H1 (cell line): ENCODE data around the gene GGA1. TPM values are rescaled to one million over a fixed set of nuclear protein-coding genes. Genes with fewer than 3 reads are reported as not detected.

ENCODE experiments used
- CTCF ChIA-PET: fragments of 300-600 bp; sonication (Branson Sonifier 250); formaldehyde crosslinking; loops from one replicate; lab custom pipeline; 2021; ENCODE audit not compliant: partially characterized antibody; lab: Charles Lee
- POLR2A ChIA-PET: fragments of 300-600 bp; sonication (Branson Sonifier 250); formaldehyde crosslinking; loops from one replicate; lab custom pipeline; 2021; ENCODE audit warnings: inconsistent platforms; ENCODE audit not compliant: partially characterized antibody; lab: Charles Lee
- DNase-seq, 2 experiments: peaks; one replicate each; pipeline versions ENCODE4 v3.0.0 to v3.0.0-alpha.2; 2010 to 2022; ENCODE audit warnings: low spot score in 2 of 2, low read depth in 1 of 2, mixed read lengths in 1 of 2
- FAIRE-seq: peaks from 2 replicates; lab custom pipeline; 2011; peaks lifted over from hg19 to GRCh38; lab: Jason Lieb, UNC
- H2AFZ ChIP-seq: 2 replicates; pipeline ENCODE4 v1.8.1; 2012; ENCODE audit warnings: low read length, inconsistent platforms
- H2AK5ac ChIP-seq: 2 replicates; pipeline ENCODE4 v1.6.1; 2013; ENCODE audit warnings: low read depth, low read length
- H2BK120ac ChIP-seq: replicated peaks from 2 replicates; pipeline ENCODE3; 2013; ENCODE audit warnings: low read depth, low read length, inconsistent platforms
- H2BK12ac ChIP-seq: 2 replicates; pipeline ENCODE4 v1.6.1; 2013; ENCODE audit warnings: low read depth, low read length
- H2BK15ac ChIP-seq: 2 replicates; pipeline ENCODE4 v1.6.1; 2013; ENCODE audit warnings: low read length
- H2BK20ac ChIP-seq: 2 replicates; pipeline ENCODE4 v1.6.1; 2013; ENCODE audit warnings: low read length
- H2BK5ac ChIP-seq: 2 replicates; pipeline ENCODE4 v1.6.1; 2013; ENCODE audit warnings: low read depth, low read length
- H3K14ac ChIP-seq: 2 replicates; pipeline ENCODE4 v1.6.1; 2013; ENCODE audit warnings: inconsistent platforms; ENCODE audit not compliant: insufficient read length
- H3K18ac ChIP-seq: 2 replicates; pipeline ENCODE4 v1.6.1; 2013; ENCODE audit warnings: low read length; ENCODE audit errors: extremely low read depth
- H3K23ac ChIP-seq: 2 replicates; pipeline ENCODE4 v1.6.1; 2013; ENCODE audit warnings: inconsistent platforms; ENCODE audit not compliant: insufficient read length
- H3K23me2 ChIP-seq: 2 replicates; pipeline ENCODE4 v1.6.1; 2013; ENCODE audit warnings: low read depth, low read length
- H3K27ac ChIP-seq: 2 replicates; pipeline ENCODE4 v1.6.1; 2011; ENCODE audit warnings: low read depth, low read length, inconsistent platforms
- H3K27me3 ChIP-seq, 4 experiments: replicated peaks in 1 of 4; 1 replicate in 1 of 4; 2 replicates in 3 of 4; pipeline versions ENCODE4 v1.6.1 to v1.8.1; 2011 to 2013; ENCODE audit warnings: low read length in 3 of 4, mild to moderate bottlenecking in 3 of 4, inconsistent platforms in 2 of 4, mixed read lengths in 2 of 4, moderate library complexity in 1 of 4; ENCODE audit not compliant: control insufficient read depth in 3 of 4, insufficient read depth in 3 of 4; ENCODE audit errors: extremely low read depth in 1 of 4
- H3K36me3 ChIP-seq, 4 experiments: 2 replicates each; pipeline versions ENCODE4 v1.6.1 to v1.8.1; 2011 to 2013; ENCODE audit warnings: mild to moderate bottlenecking in 4 of 4, low read length in 3 of 4, moderate library complexity in 2 of 4, control low read depth in 1 of 4, inconsistent platforms in 1 of 4; ENCODE audit not compliant: insufficient read depth in 4 of 4, control insufficient read depth in 2 of 4
- H3K4ac ChIP-seq: replicated peaks from 2 replicates; pipeline ENCODE3; 2013; ENCODE audit warnings: low read length, low read depth, mixed read lengths, inconsistent platforms; ENCODE audit not compliant: insufficient read length
- H3K4me1 ChIP-seq, 4 experiments: replicated peaks in 1 of 4; 1 replicate in 1 of 4; 2 replicates in 3 of 4; pipeline versions ENCODE4 v1.6.1 to v1.8.1; 2011 to 2013; ENCODE audit warnings: low read length in 3 of 4, inconsistent platforms in 2 of 4, mixed read lengths in 1 of 4; ENCODE audit not compliant: insufficient read depth in 4 of 4, control insufficient read depth in 3 of 4
- H3K4me2 ChIP-seq, 2 experiments: 2 replicates each; pipeline versions ENCODE4 v1.6.1 to v1.8.1; 2011 to 2013; ENCODE audit warnings: low read depth in 2 of 2, low read length in 2 of 2, control low read depth in 1 of 2, inconsistent platforms in 1 of 2, mild to moderate bottlenecking in 1 of 2; ENCODE audit not compliant: insufficient read depth in 1 of 2
- H3K4me3 ChIP-seq, 4 experiments: fragments of 200-600, 300-600 bp in 1 of 4; sonication (generic), shearing (Covaris generic), sonication (Bioruptor Twin) in 1 of 4; 2 replicates each; pipeline versions ENCODE4 v1.5.1 to v1.8.1; 2011 to 2016; ENCODE audit warnings: low read length in 4 of 4, low read depth in 3 of 4, control low read depth in 2 of 4, inconsistent platforms in 2 of 4, mild to moderate bottlenecking in 2 of 4, mixed read lengths in 1 of 4, moderate library complexity in 1 of 4; ENCODE audit not compliant: insufficient read depth in 2 of 4; ENCODE audit errors: extremely low read depth in 1 of 4
- H3K56ac ChIP-seq: replicated peaks from 2 replicates; pipeline ENCODE3; 2013; ENCODE audit warnings: low read depth, mild to moderate bottlenecking, mixed read lengths, low read length, inconsistent platforms; ENCODE audit not compliant: insufficient read length
- H3K79me1 ChIP-seq: 2 replicates; pipeline ENCODE4 v1.6.1; 2013; ENCODE audit warnings: low read depth, low read length, control low read depth
- H3K79me2 ChIP-seq, 2 experiments: 2 replicates each; pipeline versions ENCODE4 v1.6.1 to v1.8.1; 2012 to 2013; ENCODE audit warnings: low read length in 2 of 2, mild to moderate bottlenecking in 2 of 2, inconsistent platforms in 1 of 2; ENCODE audit not compliant: insufficient read depth in 2 of 2, control insufficient read depth in 1 of 2
- H3K9ac ChIP-seq, 4 experiments: replicated peaks in 1 of 4; 1 replicate in 1 of 4; 2 replicates in 3 of 4; pipeline versions ENCODE4 v1.6.1 to v1.8.1; 2011 to 2013; ENCODE audit warnings: low read depth in 3 of 4, low read length in 3 of 4, control low read depth in 2 of 4, mild to moderate bottlenecking in 2 of 4, moderate library complexity in 2 of 4, inconsistent platforms in 1 of 4; ENCODE audit errors: extremely low read depth in 1 of 4
- H3K9me3 ChIP-seq, 2 experiments: 2 replicates each; pipeline versions ENCODE4 v1.6.1 to v1.8.1; 2012 to 2013; ENCODE audit warnings: mild to moderate bottlenecking in 2 of 2, moderate library complexity in 2 of 2, control low read depth in 1 of 2, inconsistent platforms in 1 of 2, low read depth in 1 of 2, low read length in 1 of 2, mixed read lengths in 1 of 2; ENCODE audit not compliant: insufficient read depth in 2 of 2
- H4K20me1 ChIP-seq, 2 experiments: replicated peaks in 1 of 2; 2 replicates each; pipeline versions ENCODE3 to v1.8.1; 2011 to 2013; ENCODE audit warnings: inconsistent platforms in 2 of 2, low read length in 2 of 2, mild to moderate bottlenecking in 1 of 2; ENCODE audit not compliant: insufficient read depth in 2 of 2, control insufficient read depth in 1 of 2
- H4K5ac ChIP-seq: 2 replicates; pipeline ENCODE4 v1.6.1; 2013; ENCODE audit warnings: low read length, low read depth, mixed read lengths, inconsistent platforms; ENCODE audit not compliant: insufficient read length
- H4K8ac ChIP-seq: 2 replicates; pipeline ENCODE4 v1.8.0; 2013; ENCODE audit warnings: mild to moderate bottlenecking, moderate library complexity, low read length, inconsistent platforms; ENCODE audit not compliant: insufficient read depth; ENCODE audit errors: extremely low read depth
- H4K91ac ChIP-seq: replicated peaks from 2 replicates; pipeline ENCODE3; 2013; ENCODE audit warnings: low read length, mixed read lengths, inconsistent platforms; ENCODE audit not compliant: insufficient read length
- CBX5 ChIP-seq: fragments of 300-800, 300-1000 bp; sonication (generic); IDR thresholded peaks from 2 replicates; pipeline ENCODE4 v1.7.1; 2016; ENCODE audit warnings: antibody characterized with exemption, low read length, low read depth
- CBX8 ChIP-seq: fragments of 300-800, 300-1000 bp; sonication (generic); IDR thresholded peaks from 2 replicates; pipeline ENCODE4 v1.7.1; 2016; ENCODE audit warnings: low read depth, low read length, borderline replicate concordance
- CREB1 ChIP-seq: IDR thresholded peaks from 2 replicates; pipeline ENCODE4 v1.6.1; 2012; ENCODE audit warnings: inconsistent platforms
- POU5F1 ChIP-seq: IDR thresholded peaks from 2 replicates; pipeline ENCODE4 v1.6.1; 2011; ENCODE audit warnings: low read depth, mild to moderate bottlenecking, low read length, moderate library complexity
- SIX5 ChIP-seq: IDR thresholded peaks from 2 replicates; pipeline ENCODE4 v1.6.1; 2011; ENCODE audit warnings: mild to moderate bottlenecking, low read depth, low read length
- WGBS, 2 experiments: shearing (Covaris generic) in 1 of 2; methylation state at CpG; one replicate each; pipeline versions ENCODE4 v1.1.6 to v1.1.7; 2013 to 2015; ENCODE audit warnings: low lambda C conversion rate in 2 of 2, mixed read lengths in 2 of 2, inconsistent platforms in 1 of 2, low coverage in 1 of 2, missing lambda C conversion rate in 1 of 2; ENCODE audit not compliant: insufficient replicate concordance in 2 of 2, insufficient coverage in 1 of 2, insufficient read length in 1 of 2; ENCODE audit errors: extremely low coverage in 1 of 2, missing lambda C conversion rate in 1 of 2; 5-methylcytosine and 5-hydroxymethylcytosine counted together
- polyA plus RNA-seq, 7 experiments: library from polyadenylated mRNA; depleted of rRNA in 3 of 7; stranded (reverse) in 5 of 7; unstranded in 2 of 7; fragments of >200 nt in 5 of 7; fragments of 200-250 nt in 2 of 7; gene quantifications; 1 replicate in 5 of 7; 2 replicates in 1 of 7; 4 replicates in 1 of 7; pipeline versions ENCODE4 v1.2.1 to v1.2.3, GENCODE V29; 2011 to 2013; ENCODE audit warnings: missing spikeins in 2 of 7, mixed read lengths in 2 of 7
- total RNA-seq: library from RNA; stranded (reverse); fragmentation: NEBNext Ultra II Directional; extraction: Animal tissue kit (Norgen Biotek cat#: 25700); gene quantifications from 2 replicates; pipeline ENCODE4 v1.2.1, GENCODE V29; 2021

GGA1 gene
- total and polyA plus RNA-seq, 2 of the 8 experiments (the other 6 are each of a cell fraction or from before 2014, with no cell fraction given), result 49.3 to 57.2 TPM

DNA sequence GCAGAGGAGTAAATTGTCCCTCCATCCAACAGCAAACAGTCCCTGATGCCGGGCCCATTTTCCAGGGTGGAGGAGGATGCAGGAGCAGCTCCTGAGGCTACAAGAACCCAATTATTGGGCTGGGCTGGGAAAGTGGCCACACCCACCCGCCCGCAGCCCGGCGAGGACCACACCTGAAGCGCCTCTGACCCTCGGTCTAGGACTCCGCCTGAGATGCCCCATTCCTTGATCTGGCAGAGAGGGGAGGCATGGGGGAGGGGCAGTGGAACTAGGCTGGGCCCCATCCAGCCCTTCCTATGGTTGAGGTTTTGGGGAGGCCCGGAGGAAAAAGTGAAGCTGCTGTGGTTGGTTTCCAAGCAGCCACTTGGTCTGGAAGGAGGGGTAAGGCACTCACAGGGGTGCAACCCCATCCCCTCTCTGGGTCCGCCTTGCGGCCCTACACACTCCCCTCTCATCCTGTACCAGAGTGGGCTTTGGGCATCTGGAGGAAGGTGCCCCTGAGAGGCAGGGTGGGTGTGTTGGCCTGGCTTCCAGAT is 64.4 kb downstream of the GGA1 start:
- H2BK120ac ChIP-seq, result no peak overlapping the region
- H3K4me3 ChIP-seq, result no peak overlapping the region
- FAIRE-seq, result no peak
- H2BK20ac ChIP-seq, result no peak overlapping the region; the same call in 1 of the 2 replicates
- no peak overlapping the region for H3K4me2 ChIP-seq
- no peaks in the 10 kb centered on the region for H3K79me1 ChIP-seq
- H2BK12ac ChIP-seq, result no peak overlapping the region
- no peak for DNase-seq
- no peak overlapping the region for H2AFZ ChIP-seq
- no peak for TF ChIP-seq CREB1
- TF ChIP-seq CBX5, result no peak
- no peak for TF ChIP-seq CBX8
- no peak for TF ChIP-seq SIX5
- no peak for TF ChIP-seq POU5F1
- peaks cover 2% of the 10 kb centered on the region; the same call in 1 of the 2 replicates for H3K23me2 ChIP-seq
- H4K8ac ChIP-seq, result no peak overlapping the region
- H3K9ac ChIP-seq, result no peak overlapping the region
- no peak overlapping the region for H3K4ac ChIP-seq
- H3K9me3 ChIP-seq, result no peaks in the 10 kb centered on the region
- H3K27me3 ChIP-seq, result peaks cover 0 to 2% (median 0%) of the 10 kb centered on the region in 4 experiments; a peak in 1 of 7 replicates
- H3K79me2 ChIP-seq, result 0 out of 4 replicates have a peak, but pooled peaks cover 0 to 2% of the 10 kb centered on the region in 2 experiments
- H4K91ac ChIP-seq, result no peak overlapping the region
- H2BK5ac ChIP-seq, result no peak overlapping the region
- peak overlapping the region; percentile 81; the same call in 1 of the 2 replicates for H2BK15ac ChIP-seq
- H3K56ac ChIP-seq, result no peak overlapping the region
- H4K20me1 ChIP-seq, result peaks cover 0 to 1% of the 10 kb centered on the region in 2 experiments
- ChIA-PET POLR2A (interaction anchor here (1.6 to 3.5 kb wide), 3 partner anchors 8 to 14 kb away, joined by 9 to 17 read pairs (median 16); partner anchors contain the start of gene PDXP), CTCF (interaction anchor here (1.4 to 16.3 kb wide), 6 partner anchors 9 to 77 kb away, joined by 3 to 261 read pairs (median 12); partner anchors contain the start of genes PDXP and SH3BP1)
- 78% methylated on average over 7 of the region's 11 CpGs; no CpG with 5 or more reads in 1 of the 2 experiments for WGBS, 2 experiments
- no peak overlapping the region for H4K5ac ChIP-seq
- no peak overlapping the region for H2AK5ac ChIP-seq
- no peak overlapping the region for H3K23ac ChIP-seq
- H3K36me3 ChIP-seq, result no peaks in the 10 kb centered on the region
- H3K27ac ChIP-seq, result no peak overlapping the region
- H3K4me1 ChIP-seq, result peaks cover 0 to 19% (median 13%) of the 10 kb centered on the region in 4 experiments; a peak in 6 of 7 replicates
- H3K18ac ChIP-seq, result no peak overlapping the region; the same call in 1 of the 2 replicates
- no peak overlapping the region for H3K14ac ChIP-seq
